Gastrocnemius medialis (tissue), 4 donors: ENCODE data around the gene PTPRM. TPM values are rescaled to one million over a fixed set of nuclear protein-coding genes. Genes with fewer than 3 reads are reported as not detected.

ENCODE experiments used
- ATAC-seq, 2 donors: fragments of 150-250 bp; one replicate each; pipeline ENCODE4 v1.9.1; 2016
- DNase-seq, 2 donors: peaks; one replicate each; pipeline ENCODE4 v3.0.0-alpha.2; 2019
- H3K27ac ChIP-seq, 4 donors: fragments of 200-600 bp; sonication (generic); 1 replicate in 1 of 4; 2 replicates in 3 of 4; pipeline ENCODE4 v1.5.1; 2016 to 2018; ENCODE audit warnings: mild to moderate bottlenecking in 2 of 4, moderate library complexity in 1 of 4
- H3K27me3 ChIP-seq, 3 donors: fragments of 200-600 bp; sonication (generic) in 2 of 3; 1 replicate in 1 of 3; 2 replicates in 2 of 3; pipeline versions ENCODE4 v1.5.1 to v1.6.0; 2016 to 2019; ENCODE audit warnings: mild to moderate bottlenecking in 1 of 3, moderate library complexity in 1 of 3
- H3K36me3 ChIP-seq, 2 donors: fragments of 200-600 bp; sonication (generic) in 1 of 2; one replicate each; pipeline ENCODE4 v1.5.1; 2017 to 2018
- H3K4me1 ChIP-seq, 2 donors: fragments of 200-600 bp; sonication (generic) in 1 of 2; one replicate each; pipeline ENCODE4 v1.5.1; 2016 to 2017; ENCODE audit warnings: mild to moderate bottlenecking in 2 of 2
- H3K4me3 ChIP-seq, 4 donors: fragments of 200-600 bp; sonication (generic) in 3 of 4; 1 replicate in 1 of 4; 2 replicates in 3 of 4; pipeline ENCODE4 v1.5.1; 2016 to 2019; ENCODE audit warnings: mild to moderate bottlenecking in 2 of 4
- H3K9me3 ChIP-seq, 3 donors: fragments of 200-600 bp; sonication (generic) in 2 of 3; 1 replicate in 1 of 3; 2 replicates in 2 of 3; pipeline ENCODE4 v1.5.1; 2016 to 2019
- CTCF ChIP-seq, 5 experiments: fragments of 450-650 bp in 3 of 5; fragments of 200-600 bp in 2 of 5; sonication (generic) in 2 of 5; IDR thresholded peaks in 4 of 5; conservative IDR thresholded peaks in 1 of 5; 1 replicate in 4 of 5; 2 replicates in 1 of 5; pipeline ENCODE4 v1.5.1; 2016 to 2019; ENCODE audit warnings: antibody characterized with exemption in 5 of 5, mild to moderate bottlenecking in 3 of 5, moderate library complexity in 3 of 5
- POLR2A ChIP-seq, 2 donors: fragments of 450-650 bp; IDR thresholded peaks; one replicate each; pipeline ENCODE4 v1.6.1; 2017; ENCODE audit warnings: antibody characterized with exemption in 2 of 2, mild to moderate bottlenecking in 2 of 2, moderate library complexity in 2 of 2
- in situ Hi-C, 4 donors: fragments of 200-750 bp; cut with MboI; loops; one replicate each; pipeline versions ENCODE4 v1.15.0 to v1.8.0; 2017; ENCODE audit warnings: low sequenced_read_pairs in 4 of 4
- intact Hi-C: fragments of 100-400 bp; cut with DNase I; formaldehyde crosslinking; loops from one replicate; pipeline ENCODE4 v1.15.1; 2023; ENCODE audit warnings: low total_unique reads
- total RNA-seq, 4 donors: library from RNA; depleted of rRNA; stranded (reverse); fragments of >200 nt; gene quantifications; one replicate each; pipeline versions ENCODE4 v1.1.0 to v1.2.3, GENCODE V29; 2016

The PTPRM gene
- total RNA-seq, 4 donors from 2014 or later: 52.6 to 79.3 (median 63.8) TPM

GRCh38 chr18:8081872-8082553 lies 514.9 kb downstream of the PTPRM start:
- Histone ChIP-seq H3K36me3 (no peaks in the 10 kb centered on the region), H3K27ac (peak overlapping the region in 1 of 4 donors; percentile 3), H3K4me3 (no peak overlapping the region), H3K27me3 (no peaks in the 10 kb centered on the region), H3K9me3 (no peaks in the 10 kb centered on the region), H3K4me1 (peaks cover 0 to 5% of the 10 kb centered on the region in 2 donors)
- in situ Hi-C loops: loop anchor here in 1 of 4 donors (10.0 kb wide), 1 partner anchor 303 kb away; no protein-coding TSS in a partner anchor
- TF ChIP-seq POLR2A (IDR thresholded peaks at IDR 0.05): no peak
- TF ChIP-seq CTCF (IDR thresholded peaks at IDR 0.05 in 4 of 5, conservative IDR thresholded peaks at IDR 0.05 in 1 of 5): no peak
- intact Hi-C loops: loop anchor here (10.0 kb wide), 1 partner anchor 283 kb away; no protein-coding TSS in a partner anchor
- DNase-seq (no peak), ATAC-seq (no peak)

GRCh38 chr18:8084160-8084559 lies 517.0 kb downstream of the PTPRM start:
- DNase-seq: peak in 1 of 2 donors; percentile 22
- H3K9me3 ChIP-seq: no peaks in the 10 kb centered on the region
- in situ Hi-C loops: loop anchor here in 1 of 4 donors (10.0 kb wide), 1 partner anchor 301 kb away; no protein-coding TSS in a partner anchor

GRCh38 chr18:8088626-8089025 lies 521.5 kb downstream of the PTPRM start:
- no peak overlapping the region for H3K4me3 ChIP-seq
- no peaks in the 10 kb centered on the region for H3K9me3 ChIP-seq
- no peaks in the 10 kb centered on the region for H3K36me3 ChIP-seq
- no peaks in the 10 kb centered on the region for H3K27me3 ChIP-seq
- DNase-seq: no peak
- ATAC-seq: no peak
- H3K4me1 ChIP-seq: no peaks in the 10 kb centered on the region
- in situ Hi-C loops (loop anchor here in 1 of 4 donors (10.0 kb wide), 1 partner anchor 296 kb away; no protein-coding TSS in a partner anchor), intact Hi-C loops (loop anchor here (10.0 kb wide), 1 partner anchor 276 kb away; no protein-coding TSS in a partner anchor)
- H3K27ac ChIP-seq: no peak overlapping the region
- TF ChIP-seq CTCF (IDR thresholded peaks at IDR 0.05 in 4 of 5, conservative IDR thresholded peaks at IDR 0.05 in 1 of 5) (no peak), POLR2A (IDR thresholded peaks at IDR 0.05) (no peak)

More at GRCh38 chr18:8084160-8084559, 517.0 kb downstream of the PTPRM start:
- Histone ChIP-seq H3K4me1 (peaks cover 0 to 5% of the 10 kb centered on the region in 2 donors), H3K36me3 (no peaks in the 10 kb centered on the region), H3K27me3 (no peaks in the 10 kb centered on the region), H3K4me3 (no peak overlapping the region), H3K27ac (no peak overlapping the region)
- ATAC-seq: peak; percentile 57 to 80
- TF ChIP-seq POLR2A (IDR thresholded peaks at IDR 0.05) (no peak), CTCF (IDR thresholded peaks at IDR 0.05 in 4 of 5, conservative IDR thresholded peaks at IDR 0.05 in 1 of 5) (peak in 4 of 5 experiments; percentile 12 to 59 (median 45))
- intact Hi-C loops: loop anchor here (10.0 kb wide), 1 partner anchor 281 kb away; no protein-coding TSS in a partner anchor

GRCh38 chr18:8091035-8091434 lies 523.9 kb downstream of the PTPRM start:
- no peak overlapping the region for H3K27ac ChIP-seq
- H3K4me3 ChIP-seq: no peak overlapping the region
- no peaks in the 10 kb centered on the region for H3K27me3 ChIP-seq
- DNase-seq: no peak
- TF ChIP-seq POLR2A (IDR thresholded peaks at IDR 0.05): no peak
- TF ChIP-seq CTCF (IDR thresholded peaks at IDR 0.05 in 4 of 5, conservative IDR thresholded peaks at IDR 0.05 in 1 of 5): no peak
- intact Hi-C loops (no loop called here), in situ Hi-C loops (no loop called here)
- H3K4me1 ChIP-seq: no peaks in the 10 kb centered on the region
- no peaks in the 10 kb centered on the region for H3K36me3 ChIP-seq
- H3K9me3 ChIP-seq: no peaks in the 10 kb centered on the region
- peak in 1 of 2 donors; percentile 39 for ATAC-seq
